ENCODE data around the gene NCOA1.

DNA sequence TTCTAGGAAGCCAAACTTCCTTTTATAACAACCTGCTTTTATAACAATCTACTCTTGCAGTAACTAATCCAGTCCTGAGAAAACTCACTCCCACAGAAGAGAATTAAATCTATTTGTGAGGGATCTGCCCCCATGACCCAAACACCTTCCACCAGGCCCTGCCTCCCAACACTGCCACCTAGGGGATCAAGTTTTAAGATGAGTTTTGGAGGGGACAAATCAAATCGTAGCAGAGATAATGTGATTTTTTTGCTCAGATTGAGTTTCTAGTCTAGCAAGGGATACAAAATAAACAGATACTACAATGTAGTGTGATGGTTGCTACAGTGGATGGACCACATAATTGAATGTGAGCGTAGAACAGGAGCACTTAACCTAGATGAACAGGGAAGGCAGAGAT, 52.2 kb downstream of the NCOA1 start:
- TF ChIP-seq POLR2AphosphoS5 (IDR thresholded peaks at IDR 0.05) (no peak), EP300 (conservative IDR thresholded peaks at IDR 0.05; ENCODE audit: poor library complexity, severe bottlenecking) (no peak), SMC3 (conservative IDR thresholded peaks at IDR 0.05; ENCODE audit: poor library complexity) (no peak), RAD21 (conservative IDR thresholded peaks at IDR 0.05) (no peak), EZH2 (IDR thresholded peaks at IDR 0.05; ENCODE audit: borderline replicate concordance, insufficient read depth, low read length, poor library complexity, severe bottlenecking) (no peak), TAF1 (IDR thresholded peaks at IDR 0.05; ENCODE audit: low read depth) (no peak)
- TF ChIP-seq, protein P1, sequence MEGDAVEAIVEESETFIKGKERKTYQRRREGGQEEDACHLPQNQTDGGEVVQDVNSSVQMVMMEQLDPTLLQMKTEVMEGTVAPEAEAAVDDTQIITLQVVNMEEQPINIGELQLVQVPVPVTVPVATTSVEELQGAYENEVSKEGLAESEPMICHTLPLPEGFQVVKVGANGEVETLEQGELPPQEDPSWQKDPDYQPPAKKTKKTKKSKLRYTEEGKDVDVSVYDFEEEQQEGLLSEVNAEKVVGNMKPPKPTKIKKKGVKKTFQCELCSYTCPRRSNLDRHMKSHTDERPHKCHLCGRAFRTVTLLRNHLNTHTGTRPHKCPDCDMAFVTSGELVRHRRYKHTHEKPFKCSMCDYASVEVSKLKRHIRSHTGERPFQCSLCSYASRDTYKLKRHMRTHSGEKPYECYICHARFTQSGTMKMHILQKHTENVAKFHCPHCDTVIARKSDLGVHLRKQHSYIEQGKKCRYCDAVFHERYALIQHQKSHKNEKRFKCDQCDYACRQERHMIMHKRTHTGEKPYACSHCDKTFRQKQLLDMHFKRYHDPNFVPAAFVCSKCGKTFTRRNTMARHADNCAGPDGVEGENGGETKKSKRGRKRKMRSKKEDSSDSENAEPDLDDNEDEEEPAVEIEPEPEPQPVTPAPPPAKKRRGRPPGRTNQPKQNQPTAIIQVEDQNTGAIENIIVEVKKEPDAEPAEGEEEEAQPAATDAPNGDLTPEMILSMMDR (IDR thresholded peaks at IDR 0.05; ENCODE audit: poor library complexity, severe bottlenecking), result no peak
- TF ChIP-seq, protein P2, sequence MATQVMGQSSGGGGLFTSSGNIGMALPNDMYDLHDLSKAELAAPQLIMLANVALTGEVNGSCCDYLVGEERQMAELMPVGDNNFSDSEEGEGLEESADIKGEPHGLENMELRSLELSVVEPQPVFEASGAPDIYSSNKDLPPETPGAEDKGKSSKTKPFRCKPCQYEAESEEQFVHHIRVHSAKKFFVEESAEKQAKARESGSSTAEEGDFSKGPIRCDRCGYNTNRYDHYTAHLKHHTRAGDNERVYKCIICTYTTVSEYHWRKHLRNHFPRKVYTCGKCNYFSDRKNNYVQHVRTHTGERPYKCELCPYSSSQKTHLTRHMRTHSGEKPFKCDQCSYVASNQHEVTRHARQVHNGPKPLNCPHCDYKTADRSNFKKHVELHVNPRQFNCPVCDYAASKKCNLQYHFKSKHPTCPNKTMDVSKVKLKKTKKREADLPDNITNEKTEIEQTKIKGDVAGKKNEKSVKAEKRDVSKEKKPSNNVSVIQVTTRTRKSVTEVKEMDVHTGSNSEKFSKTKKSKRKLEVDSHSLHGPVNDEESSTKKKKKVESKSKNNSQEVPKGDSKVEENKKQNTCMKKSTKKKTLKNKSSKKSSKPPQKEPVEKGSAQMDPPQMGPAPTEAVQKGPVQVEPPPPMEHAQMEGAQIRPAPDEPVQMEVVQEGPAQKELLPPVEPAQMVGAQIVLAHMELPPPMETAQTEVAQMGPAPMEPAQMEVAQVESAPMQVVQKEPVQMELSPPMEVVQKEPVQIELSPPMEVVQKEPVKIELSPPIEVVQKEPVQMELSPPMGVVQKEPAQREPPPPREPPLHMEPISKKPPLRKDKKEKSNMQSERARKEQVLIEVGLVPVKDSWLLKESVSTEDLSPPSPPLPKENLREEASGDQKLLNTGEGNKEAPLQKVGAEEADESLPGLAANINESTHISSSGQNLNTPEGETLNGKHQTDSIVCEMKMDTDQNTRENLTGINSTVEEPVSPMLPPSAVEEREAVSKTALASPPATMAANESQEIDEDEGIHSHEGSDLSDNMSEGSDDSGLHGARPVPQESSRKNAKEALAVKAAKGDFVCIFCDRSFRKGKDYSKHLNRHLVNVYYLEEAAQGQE (IDR thresholded peaks at IDR 0.05; ENCODE audit: borderline replicate concordance), result no peak
